Measurements from ENCODE around the gene PLCXD1.
"Not testable (repeated sequence)": the region's sequence is repeated elsewhere in the genome, so short reads cannot be mapped to it uniquely, and the experiment has no call there.

PLCXD1 gene

DNA sequence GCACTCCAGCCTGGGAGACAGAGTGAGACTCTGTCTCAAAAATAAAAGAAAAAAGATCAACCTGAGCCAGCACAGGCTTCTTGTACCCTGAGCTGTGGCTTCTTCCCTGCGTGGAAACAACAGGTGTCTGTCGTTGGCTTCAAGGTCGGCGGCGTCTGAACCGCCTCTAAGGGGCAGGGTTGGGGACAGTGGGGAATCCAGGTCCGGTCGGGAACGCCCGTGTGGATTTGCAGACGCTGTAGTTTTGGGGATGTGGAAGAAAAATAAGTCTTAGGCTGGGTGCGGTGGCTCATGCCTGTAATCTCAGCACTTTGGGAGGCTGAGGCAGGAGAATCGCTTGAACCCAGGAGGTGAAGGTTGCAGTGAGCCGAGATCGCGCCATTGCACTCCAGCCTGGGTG lies 17.2 kb upstream of the PLCXD1 start:
- DNase-seq, result not testable (repeated sequence)

DNA sequence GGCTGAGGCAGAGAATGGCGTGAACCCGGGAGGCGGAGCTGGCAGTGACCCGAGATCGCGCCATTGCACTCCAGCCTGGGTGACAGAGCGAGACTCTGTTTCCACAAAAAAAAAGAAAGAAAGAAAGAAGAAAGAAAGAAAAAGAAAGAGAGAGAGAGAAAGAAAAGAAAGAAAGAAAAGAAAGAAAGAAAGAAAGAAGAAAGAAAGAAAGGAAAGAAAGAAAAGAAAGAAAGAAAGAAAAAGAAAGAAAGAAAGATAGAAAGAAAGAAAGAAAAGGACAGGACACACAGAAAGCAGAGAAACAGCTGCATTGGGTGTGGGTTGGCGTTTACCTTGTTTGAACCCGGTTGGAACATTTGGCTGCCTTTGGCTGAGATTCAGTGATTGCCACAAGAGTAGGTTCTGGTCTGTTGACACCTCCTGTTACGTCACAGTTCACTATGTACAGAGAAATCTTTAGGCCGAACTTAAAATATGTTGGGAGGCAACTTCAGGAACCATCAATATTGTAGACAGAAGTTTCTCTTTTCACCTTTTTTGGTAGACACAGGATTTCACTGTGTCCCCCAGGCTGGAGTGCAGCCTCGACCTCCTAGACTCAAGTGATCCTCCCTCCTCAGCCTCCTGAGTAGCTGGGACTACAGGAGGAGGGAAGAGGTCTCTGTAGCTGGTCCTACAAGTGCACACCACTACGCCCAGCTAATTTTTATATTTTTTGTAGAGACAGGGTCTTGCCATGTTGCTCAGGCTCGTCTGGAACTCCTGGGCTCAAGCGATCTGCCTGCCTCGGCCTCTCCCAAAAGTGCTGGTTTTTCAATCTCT lies 16.3 kb upstream of the PLCXD1 start:
- no peak for DNase-seq

DNA sequence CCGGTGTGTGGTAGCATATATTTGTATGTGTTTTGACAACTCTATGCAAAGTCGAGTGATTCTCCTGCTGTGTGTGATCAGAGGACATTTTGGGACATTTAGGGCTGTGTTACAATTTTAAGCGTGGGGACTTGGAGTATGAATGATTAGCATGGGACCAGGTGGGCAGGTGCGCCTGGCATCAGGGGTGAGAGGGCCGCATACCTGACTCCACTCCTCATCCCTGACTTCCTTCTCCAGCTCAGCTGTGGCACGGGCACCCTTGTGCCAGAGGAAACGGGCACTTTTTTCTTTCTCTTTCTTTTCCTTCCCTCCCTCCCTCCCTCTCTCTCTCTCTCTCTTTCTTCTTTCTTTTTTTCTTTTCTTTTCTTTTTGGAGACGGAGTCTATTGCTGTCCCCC lies 15.7 kb upstream of the PLCXD1 start:
- DNase-seq, result no peak

DNA sequence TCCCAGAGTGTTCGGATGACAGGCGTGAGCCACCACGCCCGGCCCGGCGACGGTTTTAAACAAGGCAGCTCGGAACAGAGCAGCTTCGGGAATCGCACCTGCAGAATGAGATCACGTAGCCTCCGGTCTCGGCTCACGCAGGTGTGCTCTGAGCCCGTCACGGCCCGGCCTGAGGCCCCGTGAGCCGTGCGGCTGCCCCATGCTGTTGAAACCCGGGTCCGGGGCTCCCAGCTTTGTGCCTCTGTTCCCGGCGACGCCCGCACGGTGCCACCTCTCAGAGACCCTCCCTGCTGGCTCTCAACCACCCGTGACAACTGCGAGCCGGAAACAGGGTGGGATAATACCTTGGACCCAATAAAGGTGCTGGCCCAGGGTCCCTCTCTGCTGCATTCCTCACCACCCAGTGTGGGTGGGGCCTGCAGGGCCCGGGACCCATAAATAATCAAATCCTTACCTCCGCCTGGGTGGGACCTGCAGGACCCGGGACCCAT lies 13.4 kb upstream of the PLCXD1 start:
- no peak for DNase-seq

DNA sequence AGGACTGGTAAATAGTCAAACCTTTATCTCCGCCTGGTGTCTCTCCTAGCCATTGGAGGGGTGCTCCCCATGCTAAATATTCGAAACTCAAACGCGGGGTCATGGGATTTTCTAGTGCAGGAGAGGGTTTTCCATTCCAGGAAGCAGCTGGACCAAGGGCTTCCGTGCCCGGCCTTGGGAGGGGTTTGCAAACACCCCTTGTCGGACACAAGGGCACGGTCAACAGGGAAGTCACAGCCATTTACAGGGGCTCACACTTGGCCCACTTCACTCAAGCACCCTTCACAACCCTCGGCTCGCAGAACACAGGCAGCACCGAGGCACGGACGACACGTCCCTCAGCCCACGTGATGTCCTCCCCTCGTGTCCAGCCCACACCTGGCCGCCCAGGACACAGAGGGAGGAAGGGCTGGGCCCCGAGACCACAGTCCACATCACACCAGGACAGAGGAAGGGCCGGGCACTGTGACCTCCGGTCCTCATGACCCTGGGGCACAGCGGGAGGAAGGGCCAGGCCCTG lies 10.3 kb upstream of the PLCXD1 start:
- DNase-seq, result no peak

DNA sequence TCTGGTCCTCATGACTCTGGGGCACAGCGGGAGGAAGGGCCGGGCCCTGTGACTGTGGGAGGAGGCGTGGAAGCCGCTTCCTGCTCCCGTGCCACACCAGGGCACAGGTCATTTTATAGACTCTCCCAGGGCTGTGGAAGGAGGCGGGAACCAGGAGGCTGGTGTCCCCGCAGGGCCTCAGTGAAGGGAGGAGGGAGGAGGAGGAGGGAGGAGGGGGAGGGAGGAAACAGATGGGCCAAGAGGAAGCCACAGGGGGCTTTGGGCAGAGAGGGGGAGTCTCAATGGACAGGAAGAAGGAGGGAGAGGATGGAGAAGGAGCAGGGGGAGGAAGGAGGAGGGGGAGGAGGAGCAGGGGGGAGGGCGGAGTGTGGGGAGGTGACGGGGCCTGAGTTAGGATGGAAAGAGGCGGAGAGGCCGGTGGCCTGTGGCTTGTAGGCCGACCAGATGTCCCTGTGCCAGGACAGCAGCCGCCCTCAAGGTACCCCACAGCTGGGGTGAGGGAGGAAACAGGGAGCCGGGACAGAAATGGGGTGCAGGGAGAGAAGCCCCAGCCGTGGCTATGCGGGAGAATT lies 6.2 kb upstream of the PLCXD1 start:
- no peak for DNase-seq

DNA sequence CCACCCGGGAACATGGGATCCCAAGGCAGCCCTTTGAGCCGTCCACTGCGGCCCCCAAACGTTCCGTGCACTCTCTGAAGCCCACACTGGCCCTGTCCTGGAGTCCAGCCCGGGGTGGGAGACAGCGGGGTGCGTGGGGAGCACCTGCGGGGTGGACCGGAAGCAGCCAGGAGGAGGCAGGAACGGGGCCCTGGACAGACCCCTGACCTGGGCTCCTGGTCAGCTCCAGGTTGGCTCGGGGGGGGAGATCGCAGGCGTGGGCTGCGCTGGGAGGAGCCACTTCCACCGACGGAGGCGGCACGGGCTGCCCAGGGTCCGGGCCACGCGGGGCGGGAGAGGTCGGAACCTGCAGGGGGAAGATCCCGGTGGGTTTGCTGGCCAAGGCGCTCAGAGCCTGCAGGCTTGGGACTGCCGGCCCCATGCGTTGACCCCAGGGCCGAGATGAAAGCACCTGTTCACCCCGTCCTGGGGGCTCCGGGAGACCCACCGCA lies 5.7 kb upstream of the PLCXD1 start:
- no peak for DNase-seq

DNA sequence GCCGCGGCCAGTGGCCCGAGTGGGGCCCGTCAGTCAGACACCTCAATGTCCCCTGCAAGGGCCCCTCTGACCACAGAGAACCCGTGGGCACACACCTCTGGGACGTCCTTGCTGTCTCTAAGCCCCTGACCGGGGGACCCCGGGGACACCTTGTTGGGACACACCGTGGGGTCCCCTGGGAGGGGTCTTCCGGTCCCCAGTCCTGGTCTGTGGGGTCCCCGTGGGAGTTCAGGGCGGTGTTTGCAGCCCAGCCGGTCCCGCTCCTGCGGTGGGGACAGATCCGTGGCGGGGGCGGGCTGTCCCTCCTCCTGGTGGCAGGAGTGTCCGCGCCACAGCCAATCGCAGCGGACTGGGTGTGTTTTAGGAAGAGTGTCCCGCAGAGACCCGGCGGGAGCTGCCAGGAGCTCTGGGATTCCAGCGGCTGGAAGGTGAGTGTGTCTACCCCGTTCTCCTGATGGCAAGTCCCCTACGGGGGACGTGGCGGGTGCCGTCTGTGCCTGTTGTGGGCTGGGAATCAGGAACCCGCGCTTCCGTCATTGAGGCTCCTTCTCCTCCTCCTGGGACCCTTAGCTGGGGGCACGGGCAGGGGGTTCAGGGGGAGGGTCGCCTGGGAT lies 5.1 kb upstream of the PLCXD1 start:
- no peak for DNase-seq

DNA sequence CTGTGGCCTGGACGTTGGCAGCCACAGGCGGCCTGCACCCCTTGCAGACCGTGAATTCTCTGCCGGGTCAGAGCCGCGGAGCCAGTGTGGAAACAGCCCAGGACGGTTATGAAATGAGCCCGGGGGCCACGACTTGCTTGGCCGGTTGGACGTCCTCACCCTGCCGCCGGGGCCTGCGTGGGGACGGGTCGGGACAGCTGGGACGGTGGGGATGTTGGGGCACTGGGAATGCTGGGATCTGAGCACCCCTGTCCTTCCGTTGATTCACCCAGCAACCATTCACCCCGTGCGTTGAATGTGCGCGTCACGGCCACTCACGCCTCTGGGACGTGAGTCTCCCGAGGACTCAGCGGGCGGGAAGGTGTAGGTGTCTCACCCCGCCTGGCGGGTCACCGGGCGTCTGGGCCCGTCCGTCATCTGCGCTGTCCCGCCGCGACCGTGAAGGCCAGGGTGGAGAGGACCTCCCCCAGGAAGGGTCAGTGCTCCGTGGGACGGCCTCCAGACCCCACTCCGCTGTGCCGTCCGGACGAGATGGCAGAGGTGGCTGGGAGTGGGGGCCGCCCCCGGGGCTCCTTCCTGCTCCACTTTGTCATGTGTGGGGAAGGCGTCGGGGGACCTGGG lies 4.5 kb upstream of the PLCXD1 start:
- DNase-seq, result no peak

DNA sequence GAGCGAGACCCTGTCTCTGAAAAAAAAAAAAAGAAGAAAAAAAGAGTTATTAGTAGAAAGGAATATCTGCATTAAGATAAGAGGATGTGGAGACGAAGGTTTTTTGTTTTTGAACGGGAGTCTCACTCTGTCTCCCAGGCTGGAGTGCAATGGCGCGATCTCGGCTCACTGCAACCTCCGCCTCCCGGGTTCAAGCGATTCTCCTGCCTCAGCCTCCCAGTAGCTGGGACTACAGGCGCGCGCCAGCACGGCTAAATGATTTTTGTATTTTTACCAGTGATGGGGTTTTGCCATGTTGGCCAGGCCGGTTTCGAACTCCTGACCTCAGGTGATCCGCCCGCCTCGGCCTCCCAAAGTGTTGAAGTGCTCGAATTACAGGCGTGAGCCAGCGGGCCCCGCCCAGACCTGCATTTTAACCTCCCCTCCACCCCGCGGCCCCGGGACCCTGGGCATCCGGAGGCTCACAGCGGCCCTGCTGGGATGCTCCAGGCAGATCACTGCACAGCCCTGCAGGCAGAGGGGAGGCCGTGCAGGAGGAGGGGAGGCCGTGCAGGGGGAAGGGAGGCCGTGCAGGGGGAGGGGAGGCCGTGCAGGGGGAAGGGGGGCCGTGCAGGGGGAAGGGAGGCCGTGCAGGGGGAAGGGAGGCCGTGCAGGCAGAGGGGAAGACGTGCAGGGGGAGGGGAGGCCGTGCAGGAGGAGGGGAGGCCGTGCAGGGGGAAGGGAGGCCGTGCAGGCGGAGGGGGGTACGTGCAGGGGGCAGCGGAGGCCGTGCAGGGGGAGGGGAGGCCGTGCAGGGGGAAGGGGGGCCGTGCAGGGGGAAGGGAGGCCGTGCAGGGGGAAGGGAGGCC lies 1.2 kb upstream of the PLCXD1 start:
- DNase-seq, result not testable (repeated sequence)

DNA sequence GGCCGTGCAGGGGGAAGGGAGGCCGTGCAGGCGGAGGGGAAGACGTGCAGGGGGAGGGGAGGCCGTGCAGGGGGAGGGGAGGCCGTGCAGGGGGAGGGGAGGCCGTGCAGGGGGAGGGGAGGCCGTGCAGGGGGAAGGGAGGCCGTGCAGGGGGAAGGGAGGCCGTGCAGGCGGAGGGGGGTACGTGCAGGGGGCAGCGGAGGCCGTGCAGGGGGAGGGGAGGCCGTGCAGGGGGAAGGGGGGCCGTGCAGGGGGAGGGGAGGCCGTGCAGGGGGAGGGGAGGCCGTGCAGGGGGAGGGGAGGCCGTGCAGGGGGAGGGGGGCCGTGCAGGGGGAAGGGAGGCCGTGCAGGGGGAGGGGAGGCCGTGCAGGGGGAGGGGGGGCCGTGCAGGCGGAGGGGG lies 459 bp upstream of the PLCXD1 start:
- not testable (repeated sequence) for DNase-seq

DNA sequence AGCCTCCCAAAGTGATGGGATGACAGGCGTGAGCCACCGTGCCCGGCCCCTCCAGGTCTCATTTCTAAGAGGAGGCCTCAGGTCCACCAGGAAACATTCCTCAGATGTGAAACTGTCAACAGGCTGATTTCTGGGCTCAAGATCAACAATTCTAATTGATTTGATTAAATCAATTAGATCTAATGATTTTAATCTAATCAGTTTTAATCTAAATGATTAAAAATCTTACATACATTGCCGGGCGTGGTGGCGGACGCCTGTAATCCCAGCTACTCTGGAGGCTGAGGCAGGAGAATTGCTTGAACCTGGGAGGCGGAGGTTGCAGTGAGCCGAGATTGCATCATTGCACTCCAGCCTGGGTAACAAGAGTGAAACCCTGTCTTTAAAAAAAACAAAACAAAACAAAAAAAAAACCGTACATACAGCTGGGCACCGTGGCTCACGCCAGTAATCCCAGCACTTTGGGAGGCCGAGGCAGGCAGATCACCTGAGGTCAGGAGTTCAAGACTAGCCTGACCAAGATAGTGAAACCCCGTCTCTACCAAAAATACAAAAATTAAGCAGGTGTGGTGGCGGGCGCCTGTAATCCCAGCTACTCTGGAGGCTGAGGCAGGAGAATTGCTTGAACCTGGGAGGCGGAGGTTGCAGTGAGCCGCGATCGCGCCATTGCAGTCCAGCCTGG lies 960 bp downstream of the PLCXD1 start:
- DNase-seq, result not testable (repeated sequence)

DNA sequence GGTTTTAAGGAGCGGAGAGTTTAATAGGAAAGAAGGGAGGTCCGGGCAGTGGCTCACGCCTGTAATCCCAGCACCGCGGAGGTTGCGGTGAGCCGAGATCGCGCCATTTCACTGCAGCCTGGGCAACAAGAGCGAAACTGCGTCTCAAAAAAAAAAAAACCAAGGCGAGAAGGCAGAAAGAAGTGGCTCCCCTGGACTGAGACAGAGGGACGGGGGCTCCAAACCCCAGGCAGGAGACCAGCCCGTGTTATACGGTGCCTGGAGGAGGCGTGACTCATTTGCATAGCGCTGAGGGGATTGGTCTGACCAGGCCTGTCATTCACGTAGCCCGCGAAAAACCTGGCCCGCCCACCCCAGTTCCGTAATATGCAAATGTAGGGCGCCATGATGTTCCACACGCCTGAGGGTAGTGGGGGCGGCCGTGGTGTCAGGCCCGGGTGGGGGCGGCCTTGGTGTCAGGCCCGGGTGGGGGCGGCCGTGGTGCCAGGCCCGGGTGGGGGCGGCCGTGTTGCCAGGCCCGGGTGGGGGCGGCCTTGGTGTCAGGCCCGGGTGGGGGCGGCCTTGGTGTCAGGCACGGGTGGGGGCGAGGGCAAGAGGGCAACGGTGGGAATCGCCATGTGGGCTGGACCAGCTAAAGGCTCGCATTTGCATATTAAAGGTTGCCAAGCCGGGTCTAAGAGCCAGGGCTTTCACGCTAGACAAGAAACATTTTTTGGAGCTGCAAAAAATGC lies 2.1 kb downstream of the PLCXD1 start:
- DNase-seq, result no peak

DNA sequence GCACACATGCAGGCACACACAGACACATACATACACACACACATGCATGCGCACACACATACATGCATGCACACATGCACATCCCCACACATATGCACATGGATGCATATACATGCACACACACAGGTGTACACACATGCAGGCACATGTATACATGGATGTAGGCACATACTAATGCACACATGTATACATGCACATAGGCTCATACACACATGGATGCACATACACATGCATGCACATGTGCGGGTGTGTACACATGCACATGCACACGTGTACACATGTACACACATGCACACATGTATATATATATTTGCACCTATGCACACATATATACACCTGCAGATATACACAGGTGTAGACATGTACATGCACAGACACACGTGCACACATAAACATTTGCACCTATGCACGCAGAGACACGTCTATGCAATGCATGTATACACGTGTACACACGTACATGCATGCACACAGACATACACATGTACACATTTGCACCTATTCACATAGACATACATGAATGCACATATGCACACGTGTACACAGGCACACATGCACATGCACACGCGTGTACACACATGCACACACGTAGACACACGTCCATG lies 4.0 kb downstream of the PLCXD1 start:
- no peak for DNase-seq

DNA sequence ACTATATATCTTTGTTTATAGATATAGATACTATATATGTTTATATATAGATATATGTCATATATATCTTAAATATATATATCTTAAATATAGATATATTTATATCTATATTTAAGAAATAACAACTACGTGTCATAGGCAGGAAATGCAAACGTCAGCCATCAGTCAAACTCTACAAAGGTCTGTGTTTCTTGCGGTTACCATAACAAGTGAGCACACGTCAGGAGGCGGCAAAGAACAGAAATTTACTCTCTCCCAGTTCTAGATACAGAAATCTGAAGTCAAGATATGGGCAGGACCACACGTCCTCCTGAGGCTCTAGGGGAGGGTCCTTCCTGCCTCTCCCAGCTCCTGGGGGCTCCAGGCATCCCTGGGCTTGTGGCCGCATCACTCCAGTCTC lies 6.5 kb downstream of the PLCXD1 start:
- no peak for DNase-seq

DNA sequence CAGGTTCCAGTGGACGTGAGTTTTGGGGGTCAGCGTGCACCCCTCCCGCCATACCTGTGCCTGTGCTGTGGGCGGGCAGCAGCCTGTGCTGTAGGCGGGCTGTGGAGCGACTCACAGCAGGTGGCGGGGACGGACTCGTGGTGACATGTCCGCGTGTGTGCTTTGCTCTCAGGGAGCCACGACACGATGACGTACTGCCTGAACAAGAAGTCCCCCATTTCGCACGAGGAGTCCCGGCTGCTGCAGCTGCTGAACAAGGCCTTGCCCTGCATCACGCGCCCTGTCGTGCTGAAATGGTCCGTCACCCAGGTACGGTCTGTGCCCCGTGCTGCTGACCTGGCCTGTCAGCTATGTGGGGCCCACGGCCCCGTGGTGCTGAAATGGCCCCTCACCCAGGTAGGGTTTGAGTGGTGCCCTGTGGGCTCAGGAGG lies 7.4 kb downstream of the PLCXD1 start:
- DNase-seq, result no peak

DNA sequence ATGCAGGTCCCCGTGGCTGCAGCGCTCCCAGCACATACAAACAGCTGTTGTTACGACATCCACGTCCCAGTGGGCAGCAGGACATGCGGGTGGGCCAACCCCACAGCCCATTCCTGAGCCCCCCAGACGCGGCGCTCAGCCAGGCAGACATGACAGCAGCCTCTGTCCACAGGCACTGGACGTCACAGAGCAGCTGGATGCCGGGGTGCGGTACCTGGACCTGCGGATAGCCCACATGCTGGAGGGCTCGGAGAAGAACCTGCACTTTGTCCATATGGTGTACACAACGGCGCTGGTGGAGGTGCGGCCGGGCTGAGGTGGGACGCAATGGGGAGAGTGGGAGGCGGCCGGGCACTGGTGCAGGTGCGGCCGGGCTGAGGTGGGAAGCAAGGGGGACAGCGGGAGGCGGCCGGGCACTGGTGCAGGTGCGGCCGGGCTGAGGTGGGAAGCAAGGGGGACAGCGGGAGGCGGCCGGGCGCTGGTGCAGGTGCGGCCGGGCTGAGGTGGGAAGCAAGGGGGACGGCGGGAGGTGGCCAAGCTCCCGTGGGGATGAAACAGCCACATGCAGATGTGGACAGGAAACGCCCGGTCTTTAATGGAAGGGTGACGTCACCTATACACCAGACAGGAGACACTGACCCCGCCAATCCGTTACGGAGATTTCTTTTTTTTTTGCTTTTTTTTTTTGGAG lies 9.4 kb downstream of the PLCXD1 start:
- DNase-seq, result no peak

DNA sequence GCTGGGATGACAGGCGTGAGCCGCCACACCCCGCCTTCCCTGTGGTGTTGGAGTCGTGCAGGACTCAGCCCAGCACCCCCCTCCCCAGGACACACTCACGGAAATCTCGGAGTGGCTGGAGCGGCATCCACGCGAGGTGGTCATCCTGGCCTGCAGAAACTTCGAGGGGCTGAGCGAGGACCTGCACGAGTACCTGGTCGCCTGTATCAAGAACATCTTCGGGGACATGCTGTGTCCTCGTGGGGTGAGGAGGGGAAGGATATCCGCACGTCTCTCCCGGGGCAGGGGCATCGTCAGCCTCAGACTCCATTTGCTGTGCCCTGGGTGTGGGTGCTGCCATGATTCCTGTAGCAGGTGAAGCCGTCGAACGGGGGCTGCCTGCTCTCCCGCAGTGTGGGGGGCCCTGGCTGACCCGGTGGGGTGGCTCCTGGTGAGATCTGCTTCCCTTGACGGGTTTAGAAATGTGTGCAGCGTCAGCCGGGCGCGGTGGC lies 10.3 kb downstream of the PLCXD1 start:
- no peak for DNase-seq
